HEK293 (cell line): ENCODE results near the gene CCDC88C.

ENCODE experiments used
- CTCF ChIA-PET: fragments of 350-600 bp; formaldehyde crosslinking; extraction: SDS; loops from one replicate; lab custom pipeline; 2021; ENCODE audit warnings: antibody characterized with exemption; lab: Yijun Ruan, JAX
- POLR2A ChIA-PET: fragments of 300-600 bp; formaldehyde crosslinking; extraction: SDS; loops from one replicate; lab custom pipeline; 2020; ENCODE audit warnings: antibody characterized with exemption, inconsistent platforms; lab: Yijun Ruan, JAX
- H3K27ac ChIP-seq: fragments of 200-500 bp; sonication (Bioruptor generic); 2 replicates; pipeline ENCODE4 v1.5.1; 2014; ENCODE audit warnings: low read depth, low read length, control low read depth, inconsistent platforms; ENCODE audit errors: extremely low read depth
- H3K36me3 ChIP-seq, 2 experiments: fragments of 200-500 bp in 1 of 2; sonication (Bioruptor generic) in 1 of 2; 1 replicate in 1 of 2; 2 replicates in 1 of 2; pipeline ENCODE4 v1.5.1; 2014 to 2017; ENCODE audit warnings: inconsistent platforms in 2 of 2, low read length in 2 of 2; ENCODE audit not compliant: control insufficient read depth in 2 of 2, insufficient read depth in 1 of 2
- H3K4me1 ChIP-seq: fragments of 200-500 bp; sonication (Bioruptor generic); 2 replicates; pipeline ENCODE4 v1.5.1; 2014; ENCODE audit warnings: mild to moderate bottlenecking, low read length, inconsistent platforms; ENCODE audit not compliant: control insufficient read depth, insufficient read depth
- H3K4me3 ChIP-seq: 2 replicates; pipeline ENCODE4 v1.5.1; 2011; ENCODE audit warnings: low read depth, mild to moderate bottlenecking, control low read depth, low read length, moderate library complexity
- H3K9me3 ChIP-seq: fragments of 200-500 bp; sonication (Bioruptor generic); 2 replicates; pipeline ENCODE4 v1.5.1; 2014; ENCODE audit warnings: low read depth, low read length, inconsistent platforms; ENCODE audit not compliant: control insufficient read depth, insufficient read depth
- BCL11B ChIP-seq: fragments of 450-650 bp; formaldehyde crosslinking; IDR thresholded peaks from 2 replicates; pipeline ENCODE4 v1.5.1; 2016; ENCODE audit warnings: low read depth, missing biosample characterization, missing genetic modification characterization
- ZEB2 ChIP-seq: fragments of 450-650 bp; formaldehyde crosslinking; IDR thresholded peaks from 2 replicates; pipeline ENCODE4 v1.5.1; 2016; ENCODE audit warnings: missing biosample characterization, missing genetic modification characterization
- ZNF140 ChIP-seq: fragments of 450-650 bp; formaldehyde crosslinking; IDR thresholded peaks from 2 replicates; pipeline ENCODE4 v1.5.1; 2016; ENCODE audit warnings: missing biosample characterization, missing genetic modification characterization
- ZNF221 ChIP-seq: fragments of 450-650 bp; formaldehyde crosslinking; IDR thresholded peaks from 2 replicates; pipeline ENCODE4 v1.5.1; 2017; ENCODE audit warnings: missing biosample characterization, missing genetic modification characterization, borderline replicate concordance
- ZNF223 ChIP-seq: fragments of 450-650 bp; formaldehyde crosslinking; IDR thresholded peaks from 2 replicates; pipeline ENCODE4 v1.5.1; 2016; ENCODE audit warnings: missing biosample characterization, missing genetic modification characterization
- ZNF23 ChIP-seq: fragments of 450-650 bp; formaldehyde crosslinking; IDR thresholded peaks from 2 replicates; pipeline ENCODE4 v1.5.1; 2016; ENCODE audit warnings: missing biosample characterization, missing genetic modification characterization, borderline replicate concordance
- ZNF239 ChIP-seq: fragments of 450-650 bp; formaldehyde crosslinking; IDR thresholded peaks from 2 replicates; pipeline ENCODE4 v1.5.1; 2016; ENCODE audit warnings: missing biosample characterization, missing genetic modification characterization
- ZNF366 ChIP-seq: fragments of 450-650 bp; formaldehyde crosslinking; conservative IDR thresholded peaks from 2 replicates; pipeline ENCODE4 v1.5.1; 2016; ENCODE audit warnings: missing biosample characterization, missing genetic modification characterization
- ZNF514 ChIP-seq: fragments of 450-650 bp; formaldehyde crosslinking; IDR thresholded peaks from 2 replicates; pipeline ENCODE4 v1.5.1; 2016; ENCODE audit warnings: missing biosample characterization, missing genetic modification characterization
- ZNF529 ChIP-seq: fragments of 450-650 bp; formaldehyde crosslinking; IDR thresholded peaks from 2 replicates; pipeline ENCODE4 v1.5.1; 2017; ENCODE audit warnings: missing genetic modification characterization, missing biosample characterization; ENCODE audit not compliant: insufficient replicate concordance
- ZNF555 ChIP-seq: fragments of 450-650 bp; formaldehyde crosslinking; conservative IDR thresholded peaks from 2 replicates; pipeline ENCODE4 v1.5.1; 2017; ENCODE audit warnings: missing biosample characterization, mild to moderate bottlenecking, missing genetic modification characterization, inconsistent platforms
- ZNF610 ChIP-seq: fragments of 450-650 bp; formaldehyde crosslinking; IDR thresholded peaks from 2 replicates; pipeline ENCODE4 v1.5.1; 2016; ENCODE audit warnings: missing biosample characterization, missing genetic modification characterization, borderline replicate concordance
- ZNF623 ChIP-seq: fragments of 450-650 bp; formaldehyde crosslinking; IDR thresholded peaks from 2 replicates; pipeline ENCODE4 v1.5.1; 2016; ENCODE audit warnings: missing biosample characterization, missing genetic modification characterization
- ZNF670 ChIP-seq: fragments of 450-650 bp; formaldehyde crosslinking; IDR thresholded peaks from 2 replicates; pipeline ENCODE4 v1.5.1; 2016; ENCODE audit warnings: missing biosample characterization, missing genetic modification characterization, low read depth
- ZNF677 ChIP-seq: fragments of 450-650 bp; IDR thresholded peaks from 2 replicates; pipeline ENCODE4 v1.5.0; 2018; ENCODE audit warnings: missing biosample characterization, mild to moderate bottlenecking, missing genetic modification characterization, moderate library complexity
- ZNF830 ChIP-seq: fragments of 450-650 bp; IDR thresholded peaks from 2 replicates; pipeline ENCODE4 v1.5.0; 2018; ENCODE audit warnings: missing biosample characterization, missing genetic modification characterization, low read depth, mild to moderate bottlenecking, moderate library complexity
- ZNF837 ChIP-seq: fragments of 450-650 bp; formaldehyde crosslinking; IDR thresholded peaks from 2 replicates; pipeline ENCODE4 v1.5.1; 2016; ENCODE audit warnings: missing biosample characterization, missing genetic modification characterization
- TF ChIP-seq, protein P1 (sequence below): fragments of 450-650 bp; formaldehyde crosslinking; IDR thresholded peaks from 2 replicates; pipeline ENCODE4; 2016; ENCODE audit warnings: missing biosample characterization, missing genetic modification characterization
- TF ChIP-seq, protein P2 (sequence below): IDR thresholded peaks from 2 replicates; pipeline ENCODE4 v1.6.1; 2011; ENCODE audit warnings: mild to moderate bottlenecking, low read depth, low read length, borderline replicate concordance
- TF ChIP-seq, protein P3 (sequence below): fragments of 450-650 bp; formaldehyde crosslinking; IDR thresholded peaks from 2 replicates; pipeline ENCODE4 v1.5.1; 2016; ENCODE audit warnings: missing biosample characterization, missing genetic modification characterization
- TF ChIP-seq, protein P4 (sequence below): fragments of 450-650 bp; formaldehyde crosslinking; IDR thresholded peaks from 2 replicates; pipeline ENCODE4 v1.5.1; 2017; ENCODE audit warnings: missing biosample characterization, missing genetic modification characterization

Gene CCDC88C

DNA sequence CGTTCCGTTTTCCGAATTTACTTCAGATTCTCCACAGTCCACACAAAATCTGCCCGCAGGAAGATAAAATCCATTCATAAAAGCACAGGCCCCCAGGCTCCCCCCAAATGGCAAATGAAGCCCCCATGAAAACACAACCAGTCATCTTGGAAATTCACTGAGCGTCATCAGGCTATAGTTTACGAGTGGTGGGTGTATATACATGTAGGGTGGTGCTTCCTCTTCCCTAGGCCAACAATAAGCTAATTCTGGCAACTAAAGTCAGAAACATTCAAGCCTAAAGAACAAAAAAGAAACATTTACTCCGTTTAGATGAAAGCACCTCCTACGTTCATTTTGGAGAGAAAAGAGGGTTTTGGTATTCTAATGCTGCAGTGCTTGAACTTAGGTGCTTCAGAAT is 179.0 kb downstream of the CCDC88C start:
- H3K4me1 ChIP-seq, result no peaks in the 10 kb centered on the region
- no peaks in the 10 kb centered on the region for H3K9me3 ChIP-seq
- H3K27ac ChIP-seq, result no peak overlapping the region
- POLR2A ChIA-PET, result no interaction called here
- CTCF ChIA-PET, result no interaction called here
- no peak for TF ChIP-seq ZNF140 (tag by site-specific recombination)
- TF ChIP-seq ZNF837 (tag by site-specific recombination), result no peak
- no peak for TF ChIP-seq ZNF239 (tag by site-specific recombination)
- TF ChIP-seq ZNF555, result no peak
- TF ChIP-seq ZNF670 (tag by site-specific recombination), result no peak
- TF ChIP-seq ZNF529 (tag by site-specific recombination), result no peak
- no peak for TF ChIP-seq ZNF623
- TF ChIP-seq ZNF366 (tag by site-specific recombination), result no peak
- TF ChIP-seq, protein P1, sequence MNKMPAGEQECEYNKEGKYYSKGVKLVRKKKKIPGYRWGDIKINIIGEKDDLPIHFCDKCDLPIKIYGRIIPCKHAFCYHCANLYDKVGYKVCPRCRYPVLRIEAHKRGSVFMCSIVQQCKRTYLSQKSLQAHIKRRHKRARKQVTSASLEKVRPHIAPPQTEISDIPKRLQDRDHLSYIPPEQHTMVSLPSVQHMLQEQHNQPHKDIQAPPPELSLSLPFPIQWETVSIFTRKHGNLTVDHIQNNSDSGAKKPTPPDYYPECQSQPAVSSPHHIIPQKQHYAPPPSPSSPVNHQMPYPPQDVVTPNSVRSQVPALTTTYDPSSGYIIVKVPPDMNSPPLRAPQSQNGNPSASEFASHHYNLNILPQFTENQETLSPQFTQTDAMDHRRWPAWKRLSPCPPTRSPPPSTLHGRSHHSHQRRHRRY (tag by site-specific recombination), result no peak
- TF ChIP-seq, all 188 proteins: peak for 0
- Histone ChIP-seq H3K36me3 (no peaks in the 10 kb centered on the region), H3K4me3 (no peak overlapping the region)

DNA sequence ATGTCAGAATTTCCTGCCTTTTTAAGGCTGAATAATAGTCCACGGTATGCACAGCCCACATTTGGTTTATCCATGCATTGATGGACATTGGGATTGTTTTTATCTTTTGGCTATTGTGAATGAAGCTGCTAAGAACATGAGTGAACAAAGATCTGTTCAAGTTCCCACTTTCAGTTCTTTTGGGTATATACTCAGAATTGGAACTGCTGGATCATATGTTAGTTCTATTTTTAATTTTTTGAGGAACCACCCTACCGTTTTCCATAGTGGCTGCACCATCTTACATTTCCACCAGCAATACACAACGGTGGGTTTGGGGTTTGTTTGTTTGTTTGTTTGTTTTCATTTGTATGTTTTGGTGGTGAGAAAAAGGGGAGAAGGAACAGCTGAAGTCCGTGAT is 179.5 kb downstream of the CCDC88C start:
- POLR2A ChIA-PET, result no interaction called here
- Histone ChIP-seq H3K9me3 (no peaks in the 10 kb centered on the region), H3K4me1 (no peaks in the 10 kb centered on the region), H3K27ac (no peak overlapping the region), H3K36me3 (no peaks in the 10 kb centered on the region), H3K4me3 (no peak overlapping the region)
- TF ChIP-seq ZNF223 (tag by site-specific recombination) (no peak), ZNF23 (no peak), ZNF830 (tag by site-specific recombination) (no peak), ZEB2 (tag by site-specific recombination) (no peak), ZNF221 (tag by site-specific recombination) (no peak), ZNF514 (tag by site-specific recombination) (no peak), BCL11B (tag by site-specific recombination) (no peak), ZNF610 (tag by site-specific recombination) (no peak), ZNF677 (tag by site-specific recombination) (no peak)
- TF ChIP-seq, protein P2, sequence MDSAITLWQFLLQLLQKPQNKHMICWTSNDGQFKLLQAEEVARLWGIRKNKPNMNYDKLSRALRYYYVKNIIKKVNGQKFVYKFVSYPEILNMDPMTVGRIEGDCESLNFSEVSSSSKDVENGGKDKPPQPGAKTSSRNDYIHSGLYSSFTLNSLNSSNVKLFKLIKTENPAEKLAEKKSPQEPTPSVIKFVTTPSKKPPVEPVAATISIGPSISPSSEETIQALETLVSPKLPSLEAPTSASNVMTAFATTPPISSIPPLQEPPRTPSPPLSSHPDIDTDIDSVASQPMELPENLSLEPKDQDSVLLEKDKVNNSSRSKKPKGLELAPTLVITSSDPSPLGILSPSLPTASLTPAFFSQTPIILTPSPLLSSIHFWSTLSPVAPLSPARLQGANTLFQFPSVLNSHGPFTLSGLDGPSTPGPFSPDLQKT, result no peak
- TF ChIP-seq, protein P3, sequence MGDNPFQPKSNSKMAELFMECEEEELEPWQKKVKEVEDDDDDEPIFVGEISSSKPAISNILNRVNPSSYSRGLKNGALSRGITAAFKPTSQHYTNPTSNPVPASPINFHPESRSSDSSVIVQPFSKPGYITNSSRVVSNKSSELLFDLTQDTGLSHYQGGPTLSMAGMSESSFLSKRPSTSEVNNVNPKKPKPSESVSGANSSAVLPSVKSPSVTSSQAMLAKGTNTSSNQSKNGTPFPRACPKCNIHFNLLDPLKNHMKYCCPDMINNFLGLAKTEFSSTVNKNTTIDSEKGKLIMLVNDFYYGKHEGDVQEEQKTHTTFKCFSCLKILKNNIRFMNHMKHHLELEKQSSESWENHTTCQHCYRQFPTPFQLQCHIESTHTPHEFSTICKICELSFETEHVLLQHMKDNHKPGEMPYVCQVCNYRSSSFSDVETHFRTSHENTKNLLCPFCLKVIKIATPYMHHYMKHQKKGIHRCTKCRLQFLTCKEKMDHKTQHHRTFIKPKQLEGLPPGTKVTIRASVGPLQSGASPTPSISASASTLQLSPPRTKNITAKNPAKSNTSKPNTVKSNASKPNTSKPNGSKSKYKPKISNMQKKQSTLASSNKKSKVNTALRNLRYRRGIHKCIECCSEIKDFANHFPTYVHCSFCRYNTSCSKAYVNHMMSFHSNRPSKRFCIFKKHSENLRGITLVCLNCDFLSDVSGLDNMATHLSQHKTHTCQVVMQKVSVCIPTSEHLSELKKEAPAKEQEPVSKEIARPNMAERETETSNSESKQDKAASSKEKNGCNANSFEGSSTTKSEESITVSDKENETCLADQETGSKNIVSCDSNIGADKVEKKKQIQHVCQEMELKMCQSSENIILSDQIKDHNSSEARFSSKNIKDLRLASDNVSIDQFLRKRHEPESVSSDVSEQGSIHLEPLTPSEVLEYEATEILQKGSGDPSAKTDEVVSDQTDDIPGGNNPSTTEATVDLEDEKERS (tag by site-specific recombination), result no peak
- TF ChIP-seq, protein P4, sequence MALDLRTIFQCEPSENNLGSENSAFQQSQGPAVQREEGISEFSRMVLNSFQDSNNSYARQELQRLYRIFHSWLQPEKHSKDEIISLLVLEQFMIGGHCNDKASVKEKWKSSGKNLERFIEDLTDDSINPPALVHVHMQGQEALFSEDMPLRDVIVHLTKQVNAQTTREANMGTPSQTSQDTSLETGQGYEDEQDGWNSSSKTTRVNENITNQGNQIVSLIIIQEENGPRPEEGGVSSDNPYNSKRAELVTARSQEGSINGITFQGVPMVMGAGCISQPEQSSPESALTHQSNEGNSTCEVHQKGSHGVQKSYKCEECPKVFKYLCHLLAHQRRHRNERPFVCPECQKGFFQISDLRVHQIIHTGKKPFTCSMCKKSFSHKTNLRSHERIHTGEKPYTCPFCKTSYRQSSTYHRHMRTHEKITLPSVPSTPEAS (tag by site-specific recombination), result no peak
- CTCF ChIA-PET, result no interaction called here
